ENCODE results near the gene LCNL1. TPM values are rescaled to one million over a fixed set of nuclear protein-coding genes. Genes with fewer than 3 reads are reported as not detected.

LCNL1 gene
- not detected for total RNA-seq

GRCh38 chr9:136982232-136983051 lies at the start of gene LCNL1:
Gene LCNL1 (plus strand): TSS chr9:136982993. CDS start chr9:136983587, 594 bp downstream.
- DNase-seq (ENCODE audit: low read depth in 2 of 3, low spot score in 2 of 3): no peak

- DNase-seq (ENCODE audit: low read depth in 2 of 3, low spot score in 2 of 3): no peak
These were observed 48.5 kb upstream of the LCNL1 start for GRCh38 chr9:136934277-136934676.

- DNase-seq (ENCODE audit: low read depth in 2 of 3, low spot score in 2 of 3): no peak
These were observed 47.1 kb upstream of the LCNL1 start for GRCh38 chr9:136935651-136936050.

GRCh38 chr9:136936645-136937170 lies 46.1 kb upstream of the LCNL1 start:
- no peak for DNase-seq (ENCODE audit: low read depth in 2 of 3, low spot score in 2 of 3)

DNA sequence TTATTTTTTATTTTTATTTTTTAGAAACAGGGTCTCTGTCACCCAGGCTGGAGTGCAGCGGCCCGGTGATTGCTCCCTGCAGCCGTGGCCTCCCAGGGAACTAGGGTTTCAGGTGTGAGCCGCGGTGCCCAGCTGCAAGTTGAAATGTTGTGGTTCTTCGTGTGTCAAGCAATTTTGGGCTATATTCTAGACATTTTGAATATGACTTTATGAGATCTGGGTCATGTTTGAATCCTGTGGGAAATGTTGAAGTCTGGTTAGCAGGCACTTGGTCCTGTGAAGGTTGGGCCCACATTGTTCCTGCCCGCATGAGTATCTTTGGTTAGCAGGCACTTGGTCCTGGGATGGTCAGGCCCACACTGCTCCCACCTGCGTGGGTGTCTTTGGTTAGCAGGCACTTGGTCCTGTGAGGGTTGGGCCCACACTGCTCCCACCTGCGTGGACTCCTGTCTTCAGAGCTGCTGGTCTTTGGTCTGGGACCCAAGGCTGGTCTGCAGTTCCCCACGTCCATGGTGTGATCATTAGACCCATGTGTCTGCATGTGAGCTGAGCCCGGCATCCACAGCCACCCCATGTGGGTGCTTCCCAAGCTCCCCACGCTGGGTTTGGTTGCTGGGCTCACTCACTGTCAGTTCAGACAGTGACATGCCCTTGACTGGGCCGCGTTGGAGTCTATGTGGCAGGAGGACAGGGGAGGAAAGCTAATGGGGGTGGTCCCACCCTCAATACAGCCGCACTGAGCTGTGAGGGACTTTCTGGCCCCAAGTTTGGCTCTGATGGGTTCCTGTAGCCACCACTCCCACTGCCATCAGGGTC lies 45.4 kb upstream of the LCNL1 start:
- no peak for DNase-seq (ENCODE audit: low read depth in 2 of 3, low spot score in 2 of 3)

DNA sequence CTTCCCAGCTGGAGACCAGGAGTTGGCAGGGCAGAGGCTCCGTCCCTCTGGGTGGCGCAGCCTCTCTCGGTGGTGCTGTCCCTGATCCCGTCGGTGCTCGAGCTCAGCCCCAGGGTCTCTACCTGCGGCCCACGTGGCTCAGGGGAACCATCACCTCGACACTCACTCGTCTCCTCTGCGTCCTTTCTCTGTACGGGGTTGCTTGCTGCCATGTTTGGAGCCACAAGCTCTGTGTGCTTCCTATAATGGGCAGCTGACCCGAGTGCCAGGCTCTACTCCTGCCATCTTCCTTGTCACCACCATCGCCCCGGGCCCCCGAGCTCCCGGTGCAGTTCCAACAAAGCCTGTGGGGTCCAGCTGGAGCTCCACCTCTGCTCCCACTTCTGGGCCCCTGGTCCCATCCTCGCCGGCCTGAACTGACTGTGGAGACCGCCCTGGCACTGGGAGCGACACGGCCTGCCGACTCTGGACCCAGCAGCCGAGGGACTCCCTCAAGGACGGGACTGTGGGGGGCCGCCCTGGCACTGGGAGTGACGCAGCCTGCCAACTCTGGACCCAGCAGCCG lies 43.3 kb upstream of the LCNL1 start:
- no peak for DNase-seq (ENCODE audit: low read depth in 2 of 3, low spot score in 2 of 3)

GRCh38 chr9:136939996-136940525 lies 42.7 kb upstream of the LCNL1 start:
- no peak for DNase-seq (ENCODE audit: low read depth in 2 of 3, low spot score in 2 of 3)

GRCh38 chr9:136940526-136941230 lies 42.1 kb upstream of the LCNL1 start:
- DNase-seq (ENCODE audit: low read depth in 2 of 3, low spot score in 2 of 3): no peak

DNA sequence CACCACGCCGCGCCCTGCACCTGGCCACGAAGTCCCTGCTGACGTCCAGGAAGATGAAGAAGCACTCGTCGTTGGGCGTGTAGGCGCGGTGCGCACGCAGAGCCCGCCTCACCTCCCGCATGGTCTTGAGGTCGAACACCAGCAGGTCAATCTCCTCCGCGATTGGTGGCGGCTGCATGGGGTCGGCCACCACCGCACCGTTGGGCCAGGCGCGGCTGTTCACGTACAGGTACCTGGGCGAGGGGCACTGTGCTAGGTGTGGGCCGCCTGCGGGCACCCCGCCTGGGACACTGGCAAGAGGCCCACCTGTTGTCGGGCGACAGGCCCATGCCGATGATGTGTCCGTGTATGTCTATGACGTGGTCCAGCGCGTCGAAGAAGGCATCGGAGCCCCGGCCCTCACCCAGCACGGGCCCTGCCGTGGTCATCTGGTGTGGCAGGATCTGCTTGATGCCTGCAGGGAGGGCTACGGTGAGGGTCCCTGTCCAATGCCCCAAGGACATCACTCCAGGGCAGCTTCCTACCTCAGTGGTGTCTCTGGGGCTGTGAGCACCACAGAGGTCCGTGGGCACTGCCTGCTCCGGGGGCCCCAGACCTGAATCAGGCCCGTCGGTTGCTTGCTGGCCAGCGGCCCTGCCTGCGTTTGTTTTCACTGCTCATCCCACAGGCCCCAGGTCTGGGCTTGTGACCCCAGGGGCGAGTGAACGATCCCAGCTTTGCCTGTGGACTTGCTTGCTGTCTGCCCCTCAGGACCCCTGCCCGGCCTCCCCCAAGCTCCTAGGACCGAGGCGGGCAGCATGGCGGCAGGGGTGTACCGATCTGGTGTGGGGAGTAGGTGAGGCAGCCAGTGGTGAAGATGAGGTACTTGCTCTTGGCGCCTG lies 41.3 kb upstream of the LCNL1 start:
- DNase-seq (ENCODE audit: low read depth in 2 of 3, low spot score in 2 of 3): no peak

DNA sequence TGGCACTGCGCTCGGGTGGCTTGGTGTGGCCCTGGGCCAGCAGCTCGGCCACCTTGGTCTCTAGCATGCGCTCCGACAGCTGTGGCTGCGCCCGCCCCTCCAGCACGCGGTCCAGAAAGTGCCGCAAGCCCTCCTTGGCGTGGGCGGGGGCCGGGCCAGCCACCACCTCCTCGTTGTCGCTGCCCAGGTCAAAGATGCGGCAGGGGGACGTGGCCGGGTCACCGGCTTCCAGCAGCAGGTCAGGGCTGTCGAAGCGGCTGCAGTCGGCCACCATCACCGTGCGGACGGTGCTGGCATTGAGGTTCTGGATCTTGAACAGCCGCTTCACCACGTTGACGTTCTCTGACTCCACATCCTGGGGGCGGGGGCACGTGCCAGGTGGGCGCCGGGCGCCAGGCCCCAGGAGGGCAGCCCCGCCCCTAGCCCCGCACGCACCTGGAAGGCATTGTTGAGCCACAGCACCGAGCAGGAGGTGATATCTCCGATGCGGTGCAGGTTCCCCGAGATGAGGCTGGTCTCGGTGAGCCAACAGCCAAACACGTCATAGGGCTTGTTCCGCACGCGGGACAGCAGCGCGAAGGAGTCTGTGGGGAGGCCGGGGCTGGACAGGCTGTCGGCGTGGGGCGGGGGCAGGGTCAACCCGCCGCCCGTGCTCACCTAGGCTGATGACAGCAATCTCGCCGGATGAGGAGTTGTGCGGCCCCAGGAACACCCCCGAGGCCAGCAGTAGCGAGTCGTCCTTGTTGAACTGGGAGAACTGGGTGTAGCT lies 40.5 kb upstream of the LCNL1 start:
- DNase-seq (ENCODE audit: low read depth in 2 of 3, low spot score in 2 of 3): no peak

GRCh38 chr9:136942881-136943230 lies 39.9 kb upstream of the LCNL1 start:
- no peak for DNase-seq (ENCODE audit: low read depth in 2 of 3, low spot score in 2 of 3)

- DNase-seq (ENCODE audit: low read depth in 2 of 3, low spot score in 2 of 3): no peak
These were observed 39.2 kb upstream of the LCNL1 start for GRCh38 chr9:136943291-136944211.

- DNase-seq (ENCODE audit: low read depth in 2 of 3, low spot score in 2 of 3): peak; percentile 26 to 75 (median 58)
These were observed 38.6 kb upstream of the LCNL1 start for GRCh38 chr9:136944212-136944518.

GRCh38 chr9:136944519-136945332 lies 38.1 kb upstream of the LCNL1 start, which contains the start of the genes C8G and FBXW5:
Gene C8G (plus strand): TSS chr9:136945243. CDS start chr9:136945321, 78 bp downstream.
Gene FBXW5 (minus strand): TSS chr9:136944738. CDS start chr9:136944083, 655 bp downstream.
- DNase-seq (ENCODE audit: low read depth in 2 of 3, low spot score in 2 of 3): peak; percentile 93 to 98 (median 96)

- DNase-seq (ENCODE audit: low read depth in 2 of 3, low spot score in 2 of 3): no peak
These were observed 37.2 kb upstream of the LCNL1 start for GRCh38 chr9:136945333-136946227.

All from hematopoietic multipotent progenitor cell (in vitro differentiated cells).